HepG2 (cell line): Measurements from ENCODE around the gene STX8. TPM values are rescaled to one million over a fixed set of nuclear protein-coding genes. Genes with fewer than 3 reads are reported as not detected.

ENCODE experiments used
- ATAC-seq: fragments of 200-7000 bp; cut with Tn5 transposase; 3 replicates; pipeline ENCODE4 v1.9.1; 2020; ENCODE audit warnings: mild to moderate bottlenecking, moderate library complexity
- BruUV-seq: library from RNA; stranded (reverse); fragments of 400-500 nt; replicated peaks from 2 replicates; lab custom pipeline; 2021; lab: Mats Ljungman, UMichigan
- CTCF ChIA-PET: fragments of 300-600 bp; formaldehyde crosslinking; extraction: SDS; loops from one replicate; lab custom pipeline; 2021; ENCODE audit warnings: low total read pairs, inconsistent platforms, low intra/inter-chr PET ratio; lab: Yijun Ruan, JAX
- POLR2A ChIA-PET: fragments of 350-600 bp; sonication (Branson Sonifier 250); formaldehyde crosslinking; loops from one replicate; lab custom pipeline; 2020; ENCODE audit warnings: antibody characterized with exemption, inconsistent platforms; lab: Yijun Ruan, JAX
- DNase-seq: peaks from one replicate; pipeline ENCODE4 v3.0.0-alpha.2; 2015; ENCODE audit warnings: low spot score
- FAIRE-seq: peaks from 3 replicates; lab custom pipeline; 2011; peaks lifted over from hg19 to GRCh38; lab: Jason Lieb, UNC
- H2AFZ ChIP-seq: one replicate; pipeline ENCODE4 v1.6.1; 2011; ENCODE audit warnings: low read length, inconsistent platforms
- H3K27ac ChIP-seq: fragments of 300-600 bp; 3 replicates; pipeline ENCODE4 v1.8.0; 2011; ENCODE audit warnings: mixed run types, mild to moderate bottlenecking, mixed read lengths, low read length, inconsistent platforms; ENCODE audit not compliant: insufficient read depth; ENCODE audit errors: extremely low read length
- H3K27me3 ChIP-seq, 2 experiments: fragments of 200-600 bp in 1 of 2; 2 replicates in 1 of 2; 3 replicates in 1 of 2; pipeline versions ENCODE4 v1.6.0 to v1.8.0; 2011; ENCODE audit warnings: low read length in 2 of 2, mild to moderate bottlenecking in 2 of 2, moderate library complexity in 2 of 2, inconsistent platforms in 1 of 2; ENCODE audit not compliant: insufficient read depth in 2 of 2, control insufficient read depth in 1 of 2
- H3K36me3 ChIP-seq, 2 experiments: fragments of 200-600 bp in 1 of 2; replicated peaks in 1 of 2; 2 replicates in 1 of 2; 3 replicates in 1 of 2; pipeline versions ENCODE4 v1.5.1 to v1.8.0; 2011; ENCODE audit warnings: low read length in 2 of 2, inconsistent platforms in 1 of 2; ENCODE audit not compliant: insufficient read depth in 2 of 2, control insufficient read depth in 1 of 2
- H3K4me1 ChIP-seq: 2 replicates; pipeline ENCODE4 v1.5.1; 2012; ENCODE audit warnings: low read length, inconsistent platforms; ENCODE audit not compliant: insufficient read depth
- H3K4me2 ChIP-seq: 2 replicates; pipeline ENCODE4 v1.6.0; 2011; ENCODE audit warnings: low read depth, low read length, inconsistent platforms
- H3K4me3 ChIP-seq, 3 experiments: fragments of 200-600 bp in 1 of 3; sonication (generic), shearing (Covaris generic) in 1 of 3; replicated peaks in 1 of 3; 2 replicates each; pipeline ENCODE4 v1.5.1; 2011 to 2016; ENCODE audit warnings: low read length in 3 of 3, inconsistent platforms in 2 of 3, low read depth in 2 of 3, mild to moderate bottlenecking in 2 of 3, control low read depth in 1 of 3, mixed read lengths in 1 of 3; ENCODE audit not compliant: insufficient read depth in 1 of 3
- H3K79me2 ChIP-seq: one replicate; pipeline ENCODE4 v1.6.1; 2011; ENCODE audit warnings: low read length, inconsistent platforms; ENCODE audit not compliant: insufficient read depth
- H3K9ac ChIP-seq: 2 replicates; pipeline ENCODE4 v1.6.0; 2011; ENCODE audit warnings: mild to moderate bottlenecking, low read depth, low read length, inconsistent platforms; ENCODE audit not compliant: insufficient read depth
- H3K9me3 ChIP-seq: 2 replicates; pipeline ENCODE4 v1.5.1; 2012; ENCODE audit warnings: mild to moderate bottlenecking, low read length
- H4K20me1 ChIP-seq: 2 replicates; pipeline ENCODE4 v1.6.0; 2011; ENCODE audit warnings: inconsistent platforms, mild to moderate bottlenecking, low read length, moderate library complexity; ENCODE audit not compliant: insufficient read depth
- CENPX ChIP-seq: sonication (generic); formaldehyde crosslinking; IDR thresholded peaks from 2 replicates; pipeline ENCODE4 v1.9.0; 2021; ENCODE audit warnings: mild to moderate bottlenecking, missing genetic modification reagents, moderate library complexity
- FOXP1 ChIP-seq, 2 experiments: fragments of 450-650 bp in 1 of 2; IDR thresholded peaks; 2 replicates each; pipeline ENCODE4 v1.6.1; 2017 to 2018; ENCODE audit warnings: antibody characterized with exemption in 1 of 2
- GTF3A ChIP-seq: sonication (generic); formaldehyde crosslinking; conservative IDR thresholded peaks from 2 replicates; pipeline ENCODE4 v1.4.0; 2020; ENCODE audit warnings: mild to moderate bottlenecking, missing genetic modification reagents
- HMG20B ChIP-seq: conservative IDR thresholded peaks from 2 replicates; pipeline ENCODE4 v1.6.1; 2016; ENCODE audit warnings: missing genetic modification reagents, missing compliant biosample characterization
- KDM1A ChIP-seq: IDR thresholded peaks from 2 replicates; pipeline ENCODE4 v1.6.1; 2016; ENCODE audit warnings: missing compliant biosample characterization
- MAZ ChIP-seq, 2 experiments: sonication (generic) in 1 of 2; formaldehyde crosslinking in 1 of 2; IDR thresholded peaks; 2 replicates each; pipeline versions ENCODE4 v1.5.0 to v1.6.1; 2012 to 2020; ENCODE audit warnings: low read depth in 2 of 2, mild to moderate bottlenecking in 2 of 2, borderline replicate concordance in 1 of 2, improper control_type of control experiment in 1 of 2, low read length in 1 of 2, missing genetic modification reagents in 1 of 2, moderate library complexity in 1 of 2
- MBNL3 ChIP-seq: fragments of 250-450 bp; sonication (Bioruptor Pico); conservative IDR thresholded peaks from 2 replicates; pipeline ENCODE4 v1.8.0; 2022; ENCODE audit warnings: mild to moderate bottlenecking, inconsistent platforms
- PRDM10 ChIP-seq: sonication (generic); formaldehyde crosslinking; IDR thresholded peaks from 2 replicates; pipeline ENCODE4 v1.4.0; 2020; ENCODE audit warnings: low read depth, missing genetic modification reagents
- SP5 ChIP-seq: IDR thresholded peaks from 2 replicates; pipeline ENCODE4 v1.6.1; 2016; ENCODE audit warnings: low read depth, borderline replicate concordance
- TGIF2 ChIP-seq: IDR thresholded peaks from 2 replicates; pipeline ENCODE4 v1.6.1; 2016; ENCODE audit warnings: control low read depth, missing compliant biosample characterization
- U2AF1 ChIP-seq: fragments of 200-400 bp; formaldehyde crosslinking; optimal IDR thresholded peaks from 2 replicates; pipeline ENCODE3; 2017; ENCODE audit warnings: mild to moderate bottlenecking, low read depth, low read length
- ZNF101 ChIP-seq: sonication (generic); formaldehyde crosslinking; IDR thresholded peaks from 2 replicates; pipeline ENCODE4 v1.4.0; 2020; ENCODE audit warnings: mild to moderate bottlenecking, low read depth, missing genetic modification reagents, borderline replicate concordance
- ZNF569 ChIP-seq: sonication (generic); formaldehyde crosslinking; IDR thresholded peaks from 2 replicates; pipeline ENCODE4 v1.5.0; 2020; ENCODE audit warnings: mild to moderate bottlenecking, missing genetic modification reagents, moderate library complexity, borderline replicate concordance
- ZNF749 ChIP-seq: sonication (generic); formaldehyde crosslinking; IDR thresholded peaks from 2 replicates; pipeline ENCODE4 v1.8.0; 2022; ENCODE audit warnings: mild to moderate bottlenecking, missing genetic modification reagents, moderate library complexity, borderline replicate concordance
- WGBS: methylation state at CpG from one replicate; pipeline ENCODE4 v1.1.6; 2017; ENCODE audit warnings: low lambda C conversion rate; 5-methylcytosine and 5-hydroxymethylcytosine counted together
- in situ Hi-C: cut with HindIII; loops from 2 replicates; pipeline ENCODE4 v1.10.0; 2017; ENCODE audit warnings: low pct_unique_long_range_greater_than_20kb; ENCODE audit not compliant: extremely low pct_ligation_motif_present
- intact Hi-C: fragments of 100-400 bp; cut with micrococcal nuclease; formaldehyde crosslinking; loops from one replicate; pipeline ENCODE4 v1.10.0; 2022; ENCODE audit not compliant: unreplicated experiment
- polyA plus RNA-seq, 8 experiments: library from polyadenylated mRNA; depleted of rRNA in 3 of 8; stranded (reverse) in 7 of 8; unstranded in 1 of 8; fragments of >200 nt; fragmentation: Illumina TruSeq in 4 of 8; extraction: Trizol in 4 of 8; gene quantifications; 2 replicates each; pipeline versions ENCODE4 v1.2.1 to v1.2.3, GENCODE V29; 2011 to 2016; ENCODE audit warnings: low read depth in 4 of 8, missing spikeins in 1 of 8, mixed read lengths in 1 of 8; ENCODE audit not compliant: insufficient read depth in 1 of 8
- total RNA-seq, 5 experiments: library from RNA; depleted of rRNA; stranded (reverse); fragments of >200 nt; fragmentation: Illumina TruSeq; extraction: Trizol; gene quantifications; 2 replicates each; pipeline ENCODE4 v1.2.3, GENCODE V29; 2016; ENCODE audit warnings: low read depth in 1 of 5

Gene STX8
- total and polyA plus RNA-seq, 2 of the 13 experiments (the other 11 are each of a cell fraction or from before 2014, with no cell fraction given), result 36.4 to 53.6 TPM

- Histone ChIP-seq H3K4me2 (no peak overlapping the region), H3K9ac (no peak overlapping the region), H4K20me1 (no peaks in the 10 kb centered on the region), H3K27me3 (no peaks in the 10 kb centered on the region), H3K9me3 (no peaks in the 10 kb centered on the region), H3K36me3 (no peaks in the 10 kb centered on the region), H3K4me3 (no peak overlapping the region), H3K27ac (no peak overlapping the region)
- no TSS peak for BruUV-seq
- ATAC-seq (no peak), FAIRE-seq (no peak), DNase-seq (no peak)
- intact Hi-C loops, result loop anchor here (10.0 kb wide), 1 partner anchor 233 kb away; no protein-coding TSS in a partner anchor
- ChIA-PET CTCF (no interaction called here), POLR2A (no interaction called here)
- 91% methylated on average over 3 of the region's 3 CpGs for WGBS
- no peak for TF ChIP-seq ZNF749 (CRISPR knock-in tag)
- no peak for TF ChIP-seq HMG20B (CRISPR knock-in tag)
- no peak for TF ChIP-seq U2AF1
- no peak for TF ChIP-seq FOXP1 (IDR thresholded peaks at IDR 0.05)
- no peak for TF ChIP-seq FOXP1 (CRISPR knock-in tag; IDR thresholded peaks at IDR 0.05)
- no peak for TF ChIP-seq SP5 (CRISPR knock-in tag)
- no peak for TF ChIP-seq MAZ (IDR thresholded peaks at IDR 0.05; ENCODE audit: borderline replicate concordance, low read depth, low read length)
- TF ChIP-seq MAZ (CRISPR knock-in tag; IDR thresholded peaks at IDR 0.05; ENCODE audit: low read depth), result no peak
- no peak for TF ChIP-seq CENPX (CRISPR knock-in tag)
- no peak for TF ChIP-seq PRDM10 (CRISPR knock-in tag)
- TF ChIP-seq KDM1A (CRISPR knock-in tag), result no peak
- no peak for TF ChIP-seq GTF3A
- no peak for TF ChIP-seq ZNF569 (CRISPR knock-in tag)
- no peak for TF ChIP-seq ZNF101 (CRISPR knock-in tag)
- TF ChIP-seq MBNL3 (CRISPR knock-in tag), result no peak
- no peak for TF ChIP-seq TGIF2
- TF ChIP-seq, all 625 proteins: peak for 0
- Histone ChIP-seq H2AFZ (no peak overlapping the region), H3K4me1 (no peaks in the 10 kb centered on the region), H3K79me2 (no peaks in the 10 kb centered on the region)
- in situ Hi-C loops, result no loop called here
Measured at GRCh38 chr17:9527788-9528187, 47.8 kb downstream of the STX8 start.
